Measurements from ENCODE around the gene ACAD9. TPM values are rescaled to one million over a fixed set of nuclear protein-coding genes. Genes with fewer than 3 reads are reported as not detected.

ACAD9 gene
- total and polyA plus RNA-seq, 2 of the 13 experiments (the other 11 are each of a cell fraction or from before 2014, with no cell fraction given) = 15.3 to 38.2 TPM

DNA sequence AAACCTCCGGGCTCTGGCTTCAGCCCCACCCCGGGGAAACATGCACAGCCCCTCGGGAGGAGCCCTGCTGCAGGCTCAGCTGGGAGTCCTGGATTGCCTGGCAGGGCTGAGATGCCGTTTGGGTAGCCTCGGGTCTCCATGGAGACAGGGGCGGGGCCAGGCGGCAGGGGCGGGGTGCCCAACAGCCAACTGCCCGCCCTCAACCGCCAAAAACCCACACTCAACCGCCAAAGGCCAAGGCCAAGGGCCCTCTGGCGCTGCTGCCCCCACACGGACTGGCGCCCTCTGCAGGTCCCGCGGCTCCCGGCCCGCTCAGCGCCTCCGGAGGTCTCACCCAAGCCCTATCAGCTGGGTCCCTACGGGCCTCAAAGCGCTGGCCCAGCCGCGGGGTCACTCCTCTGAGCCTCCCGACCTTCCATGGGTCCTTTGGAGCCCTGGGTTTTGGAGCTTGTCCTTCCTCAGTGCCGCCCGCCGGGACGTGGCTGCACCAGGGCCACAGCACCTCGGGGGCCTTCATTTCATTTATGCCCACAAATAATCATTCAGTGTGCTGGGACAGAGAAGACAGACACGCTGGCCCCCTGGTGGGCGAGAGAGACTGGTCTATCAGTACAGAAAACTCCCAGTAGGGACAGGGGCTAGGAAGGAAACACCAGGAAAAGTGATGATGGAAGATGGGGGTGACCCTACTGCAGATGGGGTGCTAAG lies 33.5 kb upstream of the ACAD9 start (continued):
- TF ChIP-seq, protein P1, sequence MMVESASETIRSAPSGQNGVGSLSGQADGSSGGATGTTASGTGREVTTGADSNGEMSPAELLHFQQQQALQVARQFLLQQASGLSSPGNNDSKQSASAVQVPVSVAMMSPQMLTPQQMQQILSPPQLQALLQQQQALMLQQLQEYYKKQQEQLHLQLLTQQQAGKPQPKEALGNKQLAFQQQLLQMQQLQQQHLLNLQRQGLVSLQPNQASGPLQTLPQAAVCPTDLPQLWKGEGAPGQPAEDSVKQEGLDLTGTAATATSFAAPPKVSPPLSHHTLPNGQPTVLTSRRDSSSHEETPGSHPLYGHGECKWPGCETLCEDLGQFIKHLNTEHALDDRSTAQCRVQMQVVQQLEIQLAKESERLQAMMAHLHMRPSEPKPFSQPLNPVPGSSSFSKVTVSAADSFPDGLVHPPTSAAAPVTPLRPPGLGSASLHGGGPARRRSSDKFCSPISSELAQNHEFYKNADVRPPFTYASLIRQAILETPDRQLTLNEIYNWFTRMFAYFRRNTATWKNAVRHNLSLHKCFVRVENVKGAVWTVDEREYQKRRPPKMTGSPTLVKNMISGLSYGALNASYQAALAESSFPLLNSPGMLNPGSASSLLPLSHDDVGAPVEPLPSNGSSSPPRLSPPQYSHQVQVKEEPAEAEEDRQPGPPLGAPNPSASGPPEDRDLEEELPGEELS (CRISPR knock-in tag; IDR thresholded peaks at IDR 0.05) = 0 out of 2 replicates have a peak, but pooled peaks have one; percentile 12
- TF ChIP-seq NR2F6 (IDR thresholded peaks at IDR 0.05) = peak; percentile 61
- peak; percentile 86 for TF ChIP-seq NR2F6 (CRISPR knock-in tag; IDR thresholded peaks at IDR 0.05)
- TF ChIP-seq FOXK1 (CRISPR knock-in tag; IDR thresholded peaks at IDR 0.05; ENCODE audit: borderline replicate concordance, low read depth) = no peak
- TF ChIP-seq KAT8 (CRISPR knock-in tag; IDR thresholded peaks at IDR 0.05) = peak; percentile 33; the same call in 1 of the 2 replicates
- TF ChIP-seq POGZ (CRISPR knock-in tag; IDR thresholded peaks at IDR 0.05) = peak; percentile 45; the same call in 1 of the 2 replicates
- no peak for TF ChIP-seq ZNF713 (CRISPR knock-in tag; IDR thresholded peaks at IDR 0.05)
- 0 out of 2 replicates have a peak, but pooled peaks have one; percentile 53 for TF ChIP-seq ZNF619 (CRISPR knock-in tag; IDR thresholded peaks at IDR 0.05)
- TF ChIP-seq ZNF782 (CRISPR knock-in tag; IDR thresholded peaks at IDR 0.05; ENCODE audit: borderline replicate concordance) = no peak
- TF ChIP-seq, protein P2, sequence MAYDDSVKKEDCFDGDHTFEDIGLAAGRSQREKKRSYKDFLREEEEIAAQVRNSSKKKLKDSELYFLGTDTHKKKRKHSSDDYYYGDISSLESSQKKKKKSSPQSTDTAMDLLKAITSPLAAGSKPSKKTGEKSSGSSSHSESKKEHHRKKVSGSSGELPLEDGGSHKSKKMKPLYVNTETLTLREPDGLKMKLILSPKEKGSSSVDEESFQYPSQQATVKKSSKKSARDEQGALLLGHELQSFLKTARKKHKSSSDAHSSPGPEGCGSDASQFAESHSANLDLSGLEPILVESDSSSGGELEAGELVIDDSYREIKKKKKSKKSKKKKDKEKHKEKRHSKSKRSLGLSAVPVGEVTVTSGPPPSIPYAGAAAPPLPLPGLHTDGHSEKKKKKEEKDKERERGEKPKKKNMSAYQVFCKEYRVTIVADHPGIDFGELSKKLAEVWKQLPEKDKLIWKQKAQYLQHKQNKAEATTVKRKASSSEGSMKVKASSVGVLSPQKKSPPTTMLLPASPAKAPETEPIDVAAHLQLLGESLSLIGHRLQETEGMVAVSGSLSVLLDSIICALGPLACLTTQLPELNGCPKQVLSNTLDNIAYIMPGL (CRISPR knock-in tag; IDR thresholded peaks at IDR 0.05; ENCODE audit: borderline replicate concordance in 1 of 2, low read depth in 1 of 2) = peak; percentile 62 to 83
- TF ChIP-seq TCF7L2 (IDR thresholded peaks at IDR 0.05; ENCODE audit: low read depth, low read length) = no peak
- TF ChIP-seq ZNF546 (CRISPR knock-in tag; conservative IDR thresholded peaks at IDR 0.05) = 0 out of 2 replicates have a peak, but pooled peaks have one; percentile 40
- TF ChIP-seq WIZ (CRISPR knock-in tag; IDR thresholded peaks at IDR 0.05) = peak; percentile 33; the same call in 1 of the 2 replicates
- TF ChIP-seq NR2F2 (IDR thresholded peaks at IDR 0.05; ENCODE audit: borderline replicate concordance, low read depth) = 0 out of 2 replicates have a peak, but pooled peaks have one; percentile 48
- TF ChIP-seq RFXAP (CRISPR knock-in tag; IDR thresholded peaks at IDR 0.05; ENCODE audit: borderline replicate concordance) = peak; percentile 75; the same call in 1 of the 2 replicates
- TF ChIP-seq PPARG (CRISPR knock-in tag; conservative IDR thresholded peaks at IDR 0.05) = no peak
- TF ChIP-seq, protein P3, sequence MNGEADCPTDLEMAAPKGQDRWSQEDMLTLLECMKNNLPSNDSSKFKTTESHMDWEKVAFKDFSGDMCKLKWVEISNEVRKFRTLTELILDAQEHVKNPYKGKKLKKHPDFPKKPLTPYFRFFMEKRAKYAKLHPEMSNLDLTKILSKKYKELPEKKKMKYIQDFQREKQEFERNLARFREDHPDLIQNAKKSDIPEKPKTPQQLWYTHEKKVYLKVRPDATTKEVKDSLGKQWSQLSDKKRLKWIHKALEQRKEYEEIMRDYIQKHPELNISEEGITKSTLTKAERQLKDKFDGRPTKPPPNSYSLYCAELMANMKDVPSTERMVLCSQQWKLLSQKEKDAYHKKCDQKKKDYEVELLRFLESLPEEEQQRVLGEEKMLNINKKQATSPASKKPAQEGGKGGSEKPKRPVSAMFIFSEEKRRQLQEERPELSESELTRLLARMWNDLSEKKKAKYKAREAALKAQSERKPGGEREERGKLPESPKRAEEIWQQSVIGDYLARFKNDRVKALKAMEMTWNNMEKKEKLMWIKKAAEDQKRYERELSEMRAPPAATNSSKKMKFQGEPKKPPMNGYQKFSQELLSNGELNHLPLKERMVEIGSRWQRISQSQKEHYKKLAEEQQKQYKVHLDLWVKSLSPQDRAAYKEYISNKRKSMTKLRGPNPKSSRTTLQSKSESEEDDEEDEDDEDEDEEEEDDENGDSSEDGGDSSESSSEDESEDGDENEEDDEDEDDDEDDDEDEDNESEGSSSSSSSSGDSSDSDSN (CRISPR knock-in tag; IDR thresholded peaks at IDR 0.05) = 0 out of 2 replicates have a peak, but pooled peaks have one; percentile 35
- 0 out of 2 replicates have a peak, but pooled peaks have one; percentile 35 for TF ChIP-seq ZNF121 (CRISPR knock-in tag; IDR thresholded peaks at IDR 0.05)
- TF ChIP-seq MYC (CRISPR knock-in tag; IDR thresholded peaks at IDR 0.05; ENCODE audit: borderline replicate concordance) = 0 out of 2 replicates have a peak, but pooled peaks have one; percentile 27
- peak; percentile 50; the same call in 1 of the 2 replicates for TF ChIP-seq ZNF768 (CRISPR knock-in tag; IDR thresholded peaks at IDR 0.05)
- 0 out of 2 replicates have a peak, but pooled peaks have one; percentile 19 for TF ChIP-seq ZNF317 (CRISPR knock-in tag; IDR thresholded peaks at IDR 0.05)
- TF ChIP-seq, protein P4, sequence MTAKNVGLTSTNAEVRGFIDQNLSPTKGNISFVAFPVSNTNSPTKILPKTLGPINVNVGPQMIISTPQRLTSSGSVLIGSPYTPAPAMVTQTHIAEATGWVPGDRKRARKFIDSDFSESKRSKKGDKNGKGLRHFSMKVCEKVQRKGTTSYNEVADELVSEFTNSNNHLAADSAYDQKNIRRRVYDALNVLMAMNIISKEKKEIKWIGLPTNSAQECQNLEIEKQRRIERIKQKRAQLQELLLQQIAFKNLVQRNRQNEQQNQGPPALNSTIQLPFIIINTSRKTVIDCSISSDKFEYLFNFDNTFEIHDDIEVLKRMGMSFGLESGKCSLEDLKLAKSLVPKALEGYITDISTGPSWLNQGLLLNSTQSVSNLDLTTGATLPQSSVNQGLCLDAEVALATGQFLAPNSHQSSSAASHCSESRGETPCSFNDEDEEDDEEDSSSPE (CRISPR knock-in tag; IDR thresholded peaks at IDR 0.05) = peak; percentile 75
- TF ChIP-seq DNMT1 (CRISPR knock-in tag; IDR thresholded peaks at IDR 0.05) = 0 out of 2 replicates have a peak, but pooled peaks have one; percentile 34

Measured in HepG2 (cell line).